DMS79 treated with DMSO at 0.1 percent for 48 hours (cell line): ENCODE results near the gene BDKRB2.

Experiments used
- DNase-seq: peaks from one replicate; lab custom pipeline; 2025; lab: John Stamatoyannopoulos, UW

The BDKRB2 gene

GRCh38 chr14:96176811-96177211 lies 27.8 kb upstream of the BDKRB2 start:
- DNase-seq, result no peak

- DNase-seq, result no peak
Observed at GRCh38 chr14:96177766-96178375, 26.8 kb upstream of the BDKRB2 start.

- peak; percentile 34 for DNase-seq
Observed at GRCh38 chr14:96178461-96179321, 25.9 kb upstream of the BDKRB2 start.

- DNase-seq, result no peak
Observed at GRCh38 chr14:96180043-96180874, 24.4 kb upstream of the BDKRB2 start.

- no peak for DNase-seq
Observed at GRCh38 chr14:96181186-96182056, 23.2 kb upstream of the BDKRB2 start.

GRCh38 chr14:96182546-96182945 lies 22.1 kb upstream of the BDKRB2 start:
- no peak for DNase-seq

- no peak for DNase-seq
Observed at GRCh38 chr14:96184737-96185136, 19.9 kb upstream of the BDKRB2 start.

- DNase-seq, result no peak
Observed at GRCh38 chr14:96187216-96188031, 17.2 kb upstream of the BDKRB2 start.

GRCh38 chr14:96189281-96189711 lies 15.3 kb upstream of the BDKRB2 start:
- no peak for DNase-seq

GRCh38 chr14:96191353-96191752 lies 13.3 kb upstream of the BDKRB2 start:
- DNase-seq, result no peak

- DNase-seq, result no peak
Observed at GRCh38 chr14:96191841-96192462, 12.7 kb upstream of the BDKRB2 start.

- no peak for DNase-seq
Observed at GRCh38 chr14:96192975-96193805, 11.4 kb upstream of the BDKRB2 start.

GRCh38 chr14:96194262-96194656 lies 10.4 kb upstream of the BDKRB2 start:
- DNase-seq, result no peak

GRCh38 chr14:96194657-96195431 lies 9.8 kb upstream of the BDKRB2 start:
- no peak for DNase-seq

GRCh38 chr14:96195441-96196081 lies 9.1 kb upstream of the BDKRB2 start:
- DNase-seq, result no peak

- no peak for DNase-seq
Observed at GRCh38 chr14:96197163-96197852, 7.3 kb upstream of the BDKRB2 start.

- DNase-seq, result no peak
Observed at GRCh38 chr14:96197969-96198368, 6.7 kb upstream of the BDKRB2 start.
